H1 (cell line): ENCODE measurements around the gene PDE9A. TPM values are rescaled to one million over a fixed set of nuclear protein-coding genes. Genes with fewer than 3 reads are reported as not detected.

Experiments used
- FOSL1 ChIP-seq: IDR thresholded peaks from 2 replicates; pipeline ENCODE4 v1.6.1; 2011; ENCODE audit warnings: mild to moderate bottlenecking, low read depth, low read length, moderate library complexity; ENCODE audit not compliant: insufficient read depth
- NANOG ChIP-seq: IDR thresholded peaks from 2 replicates; pipeline ENCODE4 v1.6.1; 2011; ENCODE audit warnings: low read length, low read depth, mild to moderate bottlenecking, inconsistent platforms; ENCODE audit not compliant: insufficient read depth, poor library complexity, severe bottlenecking
- RFX5 ChIP-seq: IDR thresholded peaks from 2 replicates; pipeline ENCODE4 v1.6.1; 2011; ENCODE audit warnings: low read depth, low read length, improper control_type of control experiment, borderline replicate concordance
- USF2 ChIP-seq: IDR thresholded peaks from 2 replicates; pipeline ENCODE4 v1.6.1; 2011; ENCODE audit warnings: low read length, improper control_type of control experiment
- polyA plus RNA-seq, 7 experiments: library from polyadenylated mRNA; depleted of rRNA in 3 of 7; stranded (reverse) in 5 of 7; unstranded in 2 of 7; fragments of >200 nt in 5 of 7; fragments of 200-250 nt in 2 of 7; gene quantifications; 1 replicate in 5 of 7; 2 replicates in 1 of 7; 4 replicates in 1 of 7; pipeline versions ENCODE4 v1.2.1 to v1.2.3, GENCODE V29; 2011 to 2013; ENCODE audit warnings: missing spikeins in 2 of 7, mixed read lengths in 2 of 7
- total RNA-seq: library from RNA; stranded (reverse); fragmentation: NEBNext Ultra II Directional; extraction: Animal tissue kit (Norgen Biotek cat#: 25700); gene quantifications from 2 replicates; pipeline ENCODE4 v1.2.1, GENCODE V29; 2021
- TF ChIP-seq, protein P1 (sequence below): fragments of 300-600 bp; sonication (generic); IDR thresholded peaks from 2 replicates; pipeline ENCODE4 v1.7.1; 2012; ENCODE audit warnings: low read length, moderate library complexity, mild to moderate bottlenecking, inconsistent platforms; ENCODE audit not compliant: insufficient replicate concordance

PDE9A gene
- total and polyA plus RNA-seq, 2 of the 8 experiments (the other 6 are each of a cell fraction or from before 2014, with no cell fraction given) = 39.2 to 45.9 TPM

GRCh38 chr21:42666023-42666747 is 12.8 kb downstream of the PDE9A start (continued):
- TF ChIP-seq FOSL1 (no peak), RFX5 (no peak), USF2 (no peak), NANOG (no peak)
- TF ChIP-seq, protein P1, sequence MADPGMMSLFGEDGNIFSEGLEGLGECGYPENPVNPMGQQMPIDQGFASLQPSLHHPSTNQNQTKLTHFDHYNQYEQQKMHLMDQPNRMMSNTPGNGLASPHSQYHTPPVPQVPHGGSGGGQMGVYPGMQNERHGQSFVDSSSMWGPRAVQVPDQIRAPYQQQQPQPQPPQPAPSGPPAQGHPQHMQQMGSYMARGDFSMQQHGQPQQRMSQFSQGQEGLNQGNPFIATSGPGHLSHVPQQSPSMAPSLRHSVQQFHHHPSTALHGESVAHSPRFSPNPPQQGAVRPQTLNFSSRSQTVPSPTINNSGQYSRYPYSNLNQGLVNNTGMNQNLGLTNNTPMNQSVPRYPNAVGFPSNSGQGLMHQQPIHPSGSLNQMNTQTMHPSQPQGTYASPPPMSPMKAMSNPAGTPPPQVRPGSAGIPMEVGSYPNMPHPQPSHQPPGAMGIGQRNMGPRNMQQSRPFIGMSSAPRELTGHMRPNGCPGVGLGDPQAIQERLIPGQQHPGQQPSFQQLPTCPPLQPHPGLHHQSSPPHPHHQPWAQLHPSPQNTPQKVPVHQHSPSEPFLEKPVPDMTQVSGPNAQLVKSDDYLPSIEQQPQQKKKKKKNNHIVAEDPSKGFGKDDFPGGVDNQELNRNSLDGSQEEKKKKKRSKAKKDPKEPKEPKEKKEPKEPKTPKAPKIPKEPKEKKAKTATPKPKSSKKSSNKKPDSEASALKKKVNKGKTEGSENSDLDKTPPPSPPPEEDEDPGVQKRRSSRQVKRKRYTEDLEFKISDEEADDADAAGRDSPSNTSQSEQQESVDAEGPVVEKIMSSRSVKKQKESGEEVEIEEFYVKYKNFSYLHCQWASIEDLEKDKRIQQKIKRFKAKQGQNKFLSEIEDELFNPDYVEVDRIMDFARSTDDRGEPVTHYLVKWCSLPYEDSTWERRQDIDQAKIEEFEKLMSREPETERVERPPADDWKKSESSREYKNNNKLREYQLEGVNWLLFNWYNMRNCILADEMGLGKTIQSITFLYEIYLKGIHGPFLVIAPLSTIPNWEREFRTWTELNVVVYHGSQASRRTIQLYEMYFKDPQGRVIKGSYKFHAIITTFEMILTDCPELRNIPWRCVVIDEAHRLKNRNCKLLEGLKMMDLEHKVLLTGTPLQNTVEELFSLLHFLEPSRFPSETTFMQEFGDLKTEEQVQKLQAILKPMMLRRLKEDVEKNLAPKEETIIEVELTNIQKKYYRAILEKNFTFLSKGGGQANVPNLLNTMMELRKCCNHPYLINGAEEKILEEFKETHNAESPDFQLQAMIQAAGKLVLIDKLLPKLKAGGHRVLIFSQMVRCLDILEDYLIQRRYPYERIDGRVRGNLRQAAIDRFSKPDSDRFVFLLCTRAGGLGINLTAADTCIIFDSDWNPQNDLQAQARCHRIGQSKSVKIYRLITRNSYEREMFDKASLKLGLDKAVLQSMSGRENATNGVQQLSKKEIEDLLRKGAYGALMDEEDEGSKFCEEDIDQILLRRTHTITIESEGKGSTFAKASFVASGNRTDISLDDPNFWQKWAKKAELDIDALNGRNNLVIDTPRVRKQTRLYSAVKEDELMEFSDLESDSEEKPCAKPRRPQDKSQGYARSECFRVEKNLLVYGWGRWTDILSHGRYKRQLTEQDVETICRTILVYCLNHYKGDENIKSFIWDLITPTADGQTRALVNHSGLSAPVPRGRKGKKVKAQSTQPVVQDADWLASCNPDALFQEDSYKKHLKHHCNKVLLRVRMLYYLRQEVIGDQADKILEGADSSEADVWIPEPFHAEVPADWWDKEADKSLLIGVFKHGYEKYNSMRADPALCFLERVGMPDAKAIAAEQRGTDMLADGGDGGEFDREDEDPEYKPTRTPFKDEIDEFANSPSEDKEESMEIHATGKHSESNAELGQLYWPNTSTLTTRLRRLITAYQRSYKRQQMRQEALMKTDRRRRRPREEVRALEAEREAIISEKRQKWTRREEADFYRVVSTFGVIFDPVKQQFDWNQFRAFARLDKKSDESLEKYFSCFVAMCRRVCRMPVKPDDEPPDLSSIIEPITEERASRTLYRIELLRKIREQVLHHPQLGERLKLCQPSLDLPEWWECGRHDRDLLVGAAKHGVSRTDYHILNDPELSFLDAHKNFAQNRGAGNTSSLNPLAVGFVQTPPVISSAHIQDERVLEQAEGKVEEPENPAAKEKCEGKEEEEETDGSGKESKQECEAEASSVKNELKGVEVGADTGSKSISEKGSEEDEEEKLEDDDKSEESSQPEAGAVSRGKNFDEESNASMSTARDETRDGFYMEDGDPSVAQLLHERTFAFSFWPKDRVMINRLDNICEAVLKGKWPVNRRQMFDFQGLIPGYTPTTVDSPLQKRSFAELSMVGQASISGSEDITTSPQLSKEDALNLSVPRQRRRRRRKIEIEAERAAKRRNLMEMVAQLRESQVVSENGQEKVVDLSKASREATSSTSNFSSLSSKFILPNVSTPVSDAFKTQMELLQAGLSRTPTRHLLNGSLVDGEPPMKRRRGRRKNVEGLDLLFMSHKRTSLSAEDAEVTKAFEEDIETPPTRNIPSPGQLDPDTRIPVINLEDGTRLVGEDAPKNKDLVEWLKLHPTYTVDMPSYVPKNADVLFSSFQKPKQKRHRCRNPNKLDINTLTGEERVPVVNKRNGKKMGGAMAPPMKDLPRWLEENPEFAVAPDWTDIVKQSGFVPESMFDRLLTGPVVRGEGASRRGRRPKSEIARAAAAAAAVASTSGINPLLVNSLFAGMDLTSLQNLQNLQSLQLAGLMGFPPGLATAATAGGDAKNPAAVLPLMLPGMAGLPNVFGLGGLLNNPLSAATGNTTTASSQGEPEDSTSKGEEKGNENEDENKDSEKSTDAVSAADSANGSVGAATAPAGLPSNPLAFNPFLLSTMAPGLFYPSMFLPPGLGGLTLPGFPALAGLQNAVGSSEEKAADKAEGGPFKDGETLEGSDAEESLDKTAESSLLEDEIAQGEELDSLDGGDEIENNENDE = no peak
